Astrocyte of the cerebellum (primary cell): ENCODE measurements around the gene UMAD1.
A peak's percentile ranks its signal among the peaks of the same experiment; 100 is the strongest.

Experiments
- DNase-seq: peaks from one replicate; pipeline ENCODE4 v3.0.0-alpha.2; 2011; ENCODE audit warnings: low read depth
- H3K4me3 ChIP-seq: 2 replicates; pipeline ENCODE4 v1.5.1; 2011; ENCODE audit warnings: mild to moderate bottlenecking, low read depth, low read length, moderate library complexity
- CTCF ChIP-seq: IDR thresholded peaks from 2 replicates; pipeline ENCODE4 v1.5.1; 2012; ENCODE audit warnings: low read length, low read depth, moderate library complexity, mild to moderate bottlenecking; ENCODE audit errors: missing control alignments
- in situ Hi-C: cut with HindIII; loops from 2 replicates; pipeline ENCODE4 v1.10.0; 2017; ENCODE audit warnings: low sequenced_read_pairs

Gene UMAD1

DNA sequence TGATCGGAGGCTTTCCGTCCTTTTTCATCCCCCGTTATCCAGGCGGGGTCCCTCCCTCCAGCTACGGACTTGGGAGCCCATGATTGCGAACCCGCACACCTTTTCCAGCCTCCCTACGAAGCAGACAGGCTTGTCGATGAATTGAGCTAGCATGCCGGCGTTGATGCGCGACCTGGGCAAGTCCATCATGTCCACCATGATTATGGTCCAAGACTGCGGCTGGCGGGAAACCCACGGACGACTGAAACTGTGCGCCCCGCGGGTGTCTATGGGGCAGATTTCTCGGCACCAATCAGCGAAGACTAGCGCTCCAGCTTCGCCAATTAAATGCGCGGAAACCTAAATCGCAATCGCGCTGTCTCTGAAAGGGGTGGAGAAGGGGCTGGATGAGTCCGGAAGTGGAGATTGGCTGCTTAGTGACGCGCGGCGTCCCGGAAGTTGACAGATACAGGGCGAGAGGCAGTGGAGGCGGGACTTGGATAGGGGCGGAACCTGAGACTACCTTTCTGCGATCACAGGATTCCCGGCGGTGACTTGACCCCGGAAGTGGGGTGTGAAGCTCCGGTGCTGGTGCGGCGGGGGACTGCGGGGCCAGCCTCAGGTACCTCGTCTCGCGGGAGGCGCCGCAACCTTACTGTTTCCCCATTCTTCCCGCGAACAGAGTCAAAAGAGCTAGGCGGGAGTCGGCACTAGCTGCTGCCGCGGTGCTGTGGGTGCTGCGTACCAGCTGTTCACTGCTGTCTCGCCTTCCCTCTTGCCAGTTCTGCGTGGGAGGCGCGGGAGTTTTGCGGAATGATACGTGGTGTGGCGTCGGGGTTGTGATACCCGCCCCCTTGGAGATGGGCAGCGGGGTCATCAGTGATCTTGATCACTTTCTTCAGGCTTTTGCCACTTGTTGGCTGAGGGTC is at the start of gene UMAD1:
Gene UMAD1, plus strand, starts transcription at position 532 of the 908 bp plus-strand sequence. CDS start 32,620 bp downstream, outside the sequence.
- TF ChIP-seq CTCF = no peak
- DNase-seq = peak; percentile 98
- in situ Hi-C loops = no loop called here
- peak within 1 kb of the TSS; percentile 97 for H3K4me3 ChIP-seq

- in situ Hi-C loops = no loop called here
- no peak for TF ChIP-seq CTCF
- no peak overlapping the region for H3K4me3 ChIP-seq
- peak; percentile 16 for DNase-seq
These were observed 45.1 kb upstream of the UMAD1 start for GRCh38 chr7:7595451-7595850.

DNA sequence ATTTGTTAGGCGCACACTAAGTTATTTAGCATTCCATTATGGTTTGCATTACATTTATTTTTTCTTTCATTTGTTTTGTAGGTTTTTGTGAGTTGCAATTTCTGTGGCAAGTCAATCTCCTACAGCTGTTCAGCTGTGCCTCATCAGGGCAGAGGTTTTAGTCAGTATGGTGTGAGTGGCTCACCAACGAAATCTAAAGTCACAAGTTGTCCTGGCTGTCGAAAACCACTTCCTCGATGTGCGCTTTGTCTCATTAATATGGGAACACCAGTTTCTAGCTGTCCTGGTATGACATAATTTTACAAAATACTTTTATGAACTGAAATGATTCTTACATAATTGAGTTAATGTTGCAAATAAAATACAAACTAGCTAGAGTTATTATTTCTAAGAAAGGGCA is 44.4 kb upstream of the UMAD1 start:
- in situ Hi-C loops = no loop called here
- no peak for DNase-seq
- TF ChIP-seq CTCF = no peak
- H3K4me3 ChIP-seq = no peak overlapping the region

- H3K4me3 ChIP-seq = no peak overlapping the region
- no peak for TF ChIP-seq CTCF
- DNase-seq = no peak
- in situ Hi-C loops = no loop called here
These were observed 33.5 kb upstream of the UMAD1 start for GRCh38 chr7:7607010-7607409.

DNA sequence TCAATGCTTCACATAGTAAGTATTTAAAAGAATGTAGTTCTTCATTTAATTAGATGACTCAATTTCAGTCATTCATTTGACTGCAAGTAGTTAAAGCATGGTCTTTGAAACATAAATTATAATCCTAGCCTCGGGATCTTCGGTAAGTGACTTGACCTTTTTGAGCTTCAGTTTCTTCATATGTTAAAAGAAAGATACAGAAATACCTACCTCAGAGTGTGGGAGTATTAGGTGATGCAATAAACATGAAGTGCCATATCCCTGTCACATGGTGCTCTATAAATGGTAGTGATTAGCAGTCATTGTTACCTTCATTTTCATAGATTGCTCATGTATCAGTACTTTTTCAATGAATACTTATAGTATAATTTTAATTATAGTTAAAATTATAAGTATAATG is 31.2 kb upstream of the UMAD1 start:
- no peak overlapping the region for H3K4me3 ChIP-seq
- TF ChIP-seq CTCF = no peak
- in situ Hi-C loops = no loop called here
- DNase-seq = no peak

DNA sequence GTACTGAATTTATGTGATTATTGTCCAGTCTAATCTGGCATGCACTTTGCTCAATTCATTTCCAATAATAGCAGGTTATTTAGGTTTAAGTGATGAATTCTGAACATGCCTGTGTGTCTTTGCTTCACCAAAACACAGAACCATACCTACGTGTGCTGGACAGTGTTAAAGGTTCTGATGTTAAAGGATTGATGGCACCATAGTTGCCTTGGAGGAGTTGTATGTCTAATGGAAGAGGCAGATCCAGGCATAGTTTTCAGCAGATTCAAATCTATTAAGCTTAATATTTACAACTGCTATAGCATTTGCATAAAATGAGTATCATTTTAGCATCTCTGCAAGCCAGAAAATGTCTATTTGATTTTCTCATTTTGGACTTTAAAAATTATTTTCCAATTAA is 28.0 kb upstream of the UMAD1 start:
- TF ChIP-seq CTCF = no peak
- DNase-seq = no peak
- in situ Hi-C loops = no loop called here
- H3K4me3 ChIP-seq = no peak overlapping the region
